Stomach (tissue), 9 donors: Measurements from ENCODE around the gene TTC7B. TPM values are rescaled to one million over a fixed set of nuclear protein-coding genes. Genes with fewer than 3 reads are reported as not detected.

ENCODE experiments used
- DNase-seq, 2 donors: peaks; one replicate each; pipeline versions ENCODE4 v3.0.0 to v3.0.0-alpha.2; 2013 to 2019
- H3K27ac ChIP-seq, 5 donors: fragments of 200-600 bp in 4 of 5; sonication (generic) in 4 of 5; one replicate each; pipeline ENCODE4 v1.5.1; 2013 to 2019; ENCODE audit warnings: mild to moderate bottlenecking in 1 of 5, moderate library complexity in 1 of 5
- H3K27me3 ChIP-seq, 3 donors: fragments of 200-600 bp; sonication (generic); one replicate each; pipeline ENCODE4 v1.5.1; 2017 to 2019; ENCODE audit warnings: mixed run types in 1 of 3
- H3K36me3 ChIP-seq, 4 donors: fragments of 200-600 bp; sonication (generic); 1 replicate in 3 of 4; 2 replicates in 1 of 4; pipeline ENCODE4 v1.5.1; 2016 to 2019
- H3K4me1 ChIP-seq, 4 donors: fragments of 200-600 bp; sonication (generic); one replicate each; pipeline ENCODE4 v1.5.1; 2016 to 2019
- H3K4me3 ChIP-seq, 4 donors: fragments of 200-600 bp; sonication (generic) in 3 of 4; one replicate each; pipeline ENCODE4 v1.5.1; 2016 to 2019; ENCODE audit warnings: mild to moderate bottlenecking in 1 of 4
- H3K9me3 ChIP-seq, 4 donors: fragments of 200-600 bp; sonication (generic); one replicate each; pipeline ENCODE4 v1.5.1; 2016 to 2019
- EP300 ChIP-seq: sonication (generic); formaldehyde crosslinking; IDR thresholded peaks from one replicate; pipeline ENCODE4 v1.6.1; 2017; ENCODE audit warnings: antibody characterized with exemption
- POLR2A ChIP-seq, 4 donors: fragments of 450-650 bp; IDR thresholded peaks; one replicate each; pipeline ENCODE4 v1.6.1; 2016; ENCODE audit warnings: antibody characterized with exemption in 4 of 4, control low read depth in 2 of 4, mild to moderate bottlenecking in 1 of 4, moderate library complexity in 1 of 4
- POLR2AphosphoS5 ChIP-seq, 3 donors: sonication (generic); formaldehyde crosslinking; IDR thresholded peaks; one replicate each; pipeline ENCODE4 v1.6.1; 2016; ENCODE audit warnings: antibody characterized with exemption in 3 of 3
- WGBS, 5 donors: extraction: QIAGEN DNeasy Blood & Tissue Kit in 3 of 5; methylation state at CpG; one replicate each; pipeline versions ENCODE4 v1.1.5 to v1.1.7; 2013 to 2018; 5-methylcytosine and 5-hydroxymethylcytosine counted together
- intact Hi-C: fragments of 100-400 bp; cut with DNase I; formaldehyde crosslinking; loops from one replicate; pipeline ENCODE4 v1.15.1; 2023; ENCODE audit warnings: low total_unique reads
- polyA plus RNA-seq, 3 donors: library from polyadenylated mRNA; stranded (reverse); fragments of 200-250 nt; gene quantifications; one replicate each; pipeline ENCODE4 v1.2.3, GENCODE V29; 2013
- total RNA-seq, 5 donors: library from RNA; depleted of rRNA; stranded (reverse); fragments of >200 nt; gene quantifications; one replicate each; pipeline versions ENCODE4 v1.1.0 to v1.2.3, GENCODE V29; 2014 to 2016
- TF ChIP-seq, protein P1 (sequence below), 7 experiments: fragments of 450-650 bp in 4 of 7; fragments of 200-600 bp in 3 of 7; sonication (generic) in 3 of 7; IDR thresholded peaks; one replicate each; pipeline ENCODE4 v1.5.1; 2016 to 2019; ENCODE audit warnings: antibody characterized with exemption in 7 of 7, control low read depth in 2 of 7, mild to moderate bottlenecking in 1 of 7
- donor health status: healthy with polysubstance abuse.
- donor health status: Bipolar disorder and iron deficiency.
- donor health status: healthy.

The TTC7B gene
- total and polyA plus RNA-seq, 8 donors = 6.8 to 110 (median 17.7) TPM

DNA sequence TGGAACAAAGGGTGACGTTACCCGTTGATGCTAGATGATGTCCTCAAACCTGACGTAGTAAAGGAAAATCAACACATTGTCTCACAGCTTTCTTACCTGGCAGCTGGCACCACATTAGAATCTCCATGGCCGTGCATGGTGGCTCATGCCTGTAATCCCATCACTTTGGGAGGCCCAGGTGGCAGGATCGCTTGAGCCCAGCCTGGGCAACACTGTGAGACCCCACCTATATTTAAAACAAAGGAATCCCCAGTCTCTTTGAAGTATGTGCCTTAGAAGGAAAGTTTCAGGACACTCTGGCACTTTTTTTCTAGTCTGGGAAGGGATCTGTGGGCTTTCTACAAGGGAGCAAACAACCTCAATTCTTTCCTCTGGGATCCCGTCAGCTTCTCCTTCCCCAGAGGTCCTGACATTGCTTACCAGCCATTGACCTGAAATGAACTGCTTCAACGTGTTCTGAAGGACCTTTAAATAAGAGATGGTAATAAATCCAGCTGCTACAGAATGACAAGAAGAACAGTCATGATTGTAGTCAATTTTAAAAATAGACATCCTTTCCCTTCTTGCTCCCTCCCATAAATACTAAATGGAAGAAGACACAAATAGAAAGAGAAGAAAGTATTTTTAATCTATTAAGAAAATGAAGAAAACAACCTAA, 33.7 kb upstream of the TTC7B start:
- DNase-seq = no peak
- H3K27me3 ChIP-seq = no peaks in the 10 kb centered on the region
- no peak for TF ChIP-seq POLR2A (IDR thresholded peaks at IDR 0.05)
- TF ChIP-seq, protein P1, sequence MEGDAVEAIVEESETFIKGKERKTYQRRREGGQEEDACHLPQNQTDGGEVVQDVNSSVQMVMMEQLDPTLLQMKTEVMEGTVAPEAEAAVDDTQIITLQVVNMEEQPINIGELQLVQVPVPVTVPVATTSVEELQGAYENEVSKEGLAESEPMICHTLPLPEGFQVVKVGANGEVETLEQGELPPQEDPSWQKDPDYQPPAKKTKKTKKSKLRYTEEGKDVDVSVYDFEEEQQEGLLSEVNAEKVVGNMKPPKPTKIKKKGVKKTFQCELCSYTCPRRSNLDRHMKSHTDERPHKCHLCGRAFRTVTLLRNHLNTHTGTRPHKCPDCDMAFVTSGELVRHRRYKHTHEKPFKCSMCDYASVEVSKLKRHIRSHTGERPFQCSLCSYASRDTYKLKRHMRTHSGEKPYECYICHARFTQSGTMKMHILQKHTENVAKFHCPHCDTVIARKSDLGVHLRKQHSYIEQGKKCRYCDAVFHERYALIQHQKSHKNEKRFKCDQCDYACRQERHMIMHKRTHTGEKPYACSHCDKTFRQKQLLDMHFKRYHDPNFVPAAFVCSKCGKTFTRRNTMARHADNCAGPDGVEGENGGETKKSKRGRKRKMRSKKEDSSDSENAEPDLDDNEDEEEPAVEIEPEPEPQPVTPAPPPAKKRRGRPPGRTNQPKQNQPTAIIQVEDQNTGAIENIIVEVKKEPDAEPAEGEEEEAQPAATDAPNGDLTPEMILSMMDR (IDR thresholded peaks at IDR 0.05) = no peak
- no peak for TF ChIP-seq EP300
- TF ChIP-seq POLR2AphosphoS5 (IDR thresholded peaks at IDR 0.05) = no peak
- H3K4me1 ChIP-seq = no peaks in the 10 kb centered on the region
- H3K9me3 ChIP-seq = no peaks in the 10 kb centered on the region
- WGBS, 5 donors = 81 to 84% (median 83%) methylated on average over 6 to 7 of the region's 7 CpGs
- no peak overlapping the region for H3K4me3 ChIP-seq
- intact Hi-C loops = no loop called here
- peaks cover 0 to 7% (median 0%) of the 10 kb centered on the region in 4 donors for H3K36me3 ChIP-seq
- H3K27ac ChIP-seq = no peak overlapping the region

DNA sequence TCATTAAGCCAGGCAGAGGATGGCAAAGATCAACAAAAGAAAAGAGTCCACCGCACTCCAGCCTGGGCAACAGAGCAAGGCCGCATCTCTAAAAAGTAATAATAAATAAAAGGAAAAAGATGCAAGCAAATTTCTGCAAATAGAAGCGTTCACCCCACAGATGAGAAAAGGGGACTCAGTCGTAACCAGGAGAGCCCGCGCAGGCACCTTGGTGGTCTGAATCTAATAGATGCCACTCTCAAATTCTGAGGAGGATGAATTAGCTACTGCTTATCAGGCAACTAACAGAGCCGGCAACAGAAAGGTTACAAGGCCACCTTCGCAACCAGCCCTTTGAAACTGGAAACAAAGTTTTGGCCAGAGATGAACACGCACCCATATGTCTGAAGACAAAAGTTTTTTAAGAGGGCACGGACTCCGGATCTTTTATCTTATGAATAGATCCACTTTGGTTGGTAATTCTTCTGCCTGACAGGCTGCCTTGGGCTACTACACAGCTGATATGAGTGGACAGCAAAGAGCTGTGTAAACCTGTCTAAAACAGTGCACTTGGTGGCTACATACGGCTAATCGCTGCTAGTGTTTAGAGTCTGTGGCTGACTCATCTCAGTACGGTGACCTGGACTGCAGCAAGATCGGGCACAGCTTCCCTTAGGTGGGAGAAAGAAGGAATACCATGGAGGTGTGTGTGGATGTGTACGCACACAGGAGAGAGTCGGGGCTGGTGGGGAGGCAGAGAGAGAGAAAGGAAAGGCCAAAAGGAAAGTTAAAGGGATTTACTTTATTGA, 32.9 kb upstream of the TTC7B start:
- 79 to 88% (median 83%) methylated on average over 17 of the region's 17 CpGs for WGBS, 5 donors
- intact Hi-C loops = no loop called here
- no peak overlapping the region for H3K4me3 ChIP-seq
- DNase-seq = no peak
- TF ChIP-seq, protein P1 (IDR thresholded peaks at IDR 0.05) = no peak
- TF ChIP-seq POLR2A (IDR thresholded peaks at IDR 0.05) (no peak), POLR2AphosphoS5 (IDR thresholded peaks at IDR 0.05) (no peak), EP300 (no peak)
- no peaks in the 10 kb centered on the region for H3K9me3 ChIP-seq
- H3K36me3 ChIP-seq = peaks cover 0 to 7% (median 0%) of the 10 kb centered on the region in 4 donors
- H3K4me1 ChIP-seq = no peaks in the 10 kb centered on the region
- no peaks in the 10 kb centered on the region for H3K27me3 ChIP-seq
- H3K27ac ChIP-seq = no peak overlapping the region

DNA sequence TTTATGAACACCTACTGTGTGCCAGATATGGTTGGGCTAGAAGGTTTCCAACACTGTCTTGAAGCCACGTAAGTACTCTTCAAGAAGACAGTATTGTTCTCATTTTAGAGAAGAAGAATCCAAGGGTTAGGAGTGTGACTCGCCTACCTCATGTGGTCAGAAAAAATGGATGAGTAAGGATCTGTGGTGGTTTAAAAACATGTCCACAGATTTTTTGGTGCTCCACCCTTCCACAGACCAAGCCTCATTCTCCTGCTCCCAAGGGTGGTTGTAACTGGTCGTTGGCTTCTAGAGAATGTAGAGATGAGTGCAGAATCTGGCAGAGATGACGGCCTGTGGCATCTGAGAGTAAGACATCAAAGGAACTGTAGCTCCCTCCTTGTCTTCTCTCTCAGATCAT, 30.3 kb upstream of the TTC7B start:
- H3K27ac ChIP-seq = no peak overlapping the region
- WGBS, 5 donors = 86 to 93% (median 87%) methylated on average over 4 of the region's 4 CpGs
- intact Hi-C loops = no loop called here
- no peak for TF ChIP-seq POLR2A (IDR thresholded peaks at IDR 0.05)
- TF ChIP-seq POLR2AphosphoS5 (IDR thresholded peaks at IDR 0.05) = no peak
- TF ChIP-seq, protein P1 (IDR thresholded peaks at IDR 0.05) = no peak
- TF ChIP-seq EP300 = no peak
- no peaks in the 10 kb centered on the region for H3K4me1 ChIP-seq
- no peaks in the 10 kb centered on the region for H3K27me3 ChIP-seq
- no peak overlapping the region for H3K4me3 ChIP-seq
- H3K36me3 ChIP-seq = peaks cover 0 to 7% (median 0%) of the 10 kb centered on the region in 4 donors
- no peaks in the 10 kb centered on the region for H3K9me3 ChIP-seq
- DNase-seq = no peak

DNA sequence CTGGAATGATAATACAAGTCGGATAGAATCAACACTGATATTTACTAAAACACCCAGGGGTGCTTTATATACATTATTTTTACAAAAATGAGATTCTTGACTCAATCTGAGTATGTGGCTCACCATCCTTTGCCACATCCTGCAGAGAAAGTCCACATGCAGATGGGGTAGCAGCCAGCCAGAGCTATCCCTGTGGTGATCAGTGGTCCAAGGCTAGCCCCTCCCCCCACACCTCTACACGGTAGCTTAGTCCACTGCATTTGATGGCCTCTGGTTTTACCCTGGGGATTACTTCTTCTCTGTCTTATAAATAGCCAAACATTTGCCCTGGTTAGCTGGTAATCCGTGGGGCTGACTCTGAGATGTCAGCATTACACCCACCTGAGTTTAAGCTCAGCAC, 28.1 kb upstream of the TTC7B start:
- Histone ChIP-seq H3K9me3 (no peaks in the 10 kb centered on the region), H3K36me3 (peaks cover 0 to 7% (median 0%) of the 10 kb centered on the region in 4 donors), H3K27ac (no peak overlapping the region), H3K27me3 (no peaks in the 10 kb centered on the region), H3K4me3 (no peak overlapping the region), H3K4me1 (peaks cover 0 to 3% (median 0%) of the 10 kb centered on the region in 4 donors)
- 60 to 86% (median 84%) methylated on average over 3 of the region's 3 CpGs for WGBS, 5 donors
- no peak for DNase-seq
- TF ChIP-seq POLR2AphosphoS5 (IDR thresholded peaks at IDR 0.05) (no peak), POLR2A (IDR thresholded peaks at IDR 0.05) (no peak), EP300 (no peak)
- TF ChIP-seq, protein P1 (IDR thresholded peaks at IDR 0.05) = no peak
- intact Hi-C loops = no loop called here
